K562 (cell line): Measurements from ENCODE around the gene LDLRAD3. TPM values are rescaled to one million over a fixed set of nuclear protein-coding genes. Genes with fewer than 3 reads are reported as not detected.

Experiments used
- ATAC-seq: fragments of 200-7000 bp; cut with Tn5 transposase; 3 replicates; pipeline ENCODE4 v1.9.1; 2020; ENCODE audit warnings: moderate library complexity
- BruUV-seq: library from RNA; stranded (reverse); fragments of 400-500 nt; replicated peaks from 2 replicates; lab custom pipeline; 2021; lab: Mats Ljungman, UMichigan
- CTCF ChIA-PET: fragments of 300-600 bp; formaldehyde crosslinking; extraction: SDS; loops from one replicate; lab custom pipeline; 2021; ENCODE audit warnings: low intra/inter-chr PET ratio; lab: Yijun Ruan, JAX
- POLR2A ChIA-PET: fragments of 300-600, 350-650 bp; sonication (Branson Sonifier 250); formaldehyde crosslinking; extraction: SDS; loops from one replicate; lab custom pipeline; 2021; ENCODE audit warnings: antibody characterized with exemption, inconsistent platforms; lab: Yijun Ruan, JAX
- DNase-seq, 4 experiments: peaks; one replicate each; pipeline versions ENCODE4 v3.0.0 to v3.0.0-alpha.2; 2011 to 2018; ENCODE audit warnings: low spot score in 3 of 4, mixed read lengths in 3 of 4; ENCODE audit errors: extremely low read depth in 1 of 4
- FAIRE-seq: peaks from 2 replicates; lab custom pipeline; 2011; peaks lifted over from hg19 to GRCh38; lab: Jason Lieb, UNC
- H2AFZ ChIP-seq: 2 replicates; pipeline ENCODE4 v1.6.0; 2011; ENCODE audit warnings: low read depth, low read length, control low read depth, inconsistent platforms
- H3K27ac ChIP-seq: fragments of 200-600 bp; 3 replicates; pipeline ENCODE4 v1.8.0; 2011; ENCODE audit warnings: low read depth, mild to moderate bottlenecking, control low read depth, inconsistent platforms, low read length, moderate library complexity, mixed read lengths; ENCODE audit errors: extremely low read depth
- H3K27me3 ChIP-seq, 2 experiments: fragments of 300-600 bp in 1 of 2; 2 replicates in 1 of 2; 3 replicates in 1 of 2; pipeline versions ENCODE4 v1.6.0 to v1.8.0; 2011; ENCODE audit warnings: inconsistent platforms in 2 of 2, low read length in 2 of 2, mild to moderate bottlenecking in 1 of 2, mixed read lengths in 1 of 2, moderate library complexity in 1 of 2; ENCODE audit not compliant: control insufficient read depth in 2 of 2, insufficient read depth in 2 of 2
- H3K36me3 ChIP-seq: fragments of 300-600 bp; 3 replicates; pipeline ENCODE4 v1.8.0; 2011; ENCODE audit warnings: mild to moderate bottlenecking, low read length, inconsistent platforms; ENCODE audit not compliant: control insufficient read depth, insufficient read depth
- H3K4me1 ChIP-seq, 2 experiments: fragments of 200-600 bp in 1 of 2; replicated peaks in 1 of 2; 2 replicates in 1 of 2; 3 replicates in 1 of 2; pipeline versions ENCODE4 v1.5.1 to v1.8.0; 2011; ENCODE audit warnings: inconsistent platforms in 2 of 2, low read length in 2 of 2, mild to moderate bottlenecking in 1 of 2, mixed read lengths in 1 of 2, moderate library complexity in 1 of 2; ENCODE audit not compliant: control insufficient read depth in 2 of 2, insufficient read depth in 2 of 2
- H3K4me2 ChIP-seq: 2 replicates; pipeline ENCODE4 v1.6.1; 2011; ENCODE audit warnings: low read length, control low read depth, inconsistent platforms, mixed read lengths; ENCODE audit not compliant: insufficient read depth
- H3K4me3 ChIP-seq: fragments of 200-600 bp; sonication (generic), shearing (Covaris generic); 2 replicates; pipeline ENCODE4 v1.5.1; 2016; ENCODE audit warnings: control low read depth, inconsistent platforms
- H3K79me2 ChIP-seq: fragments of 200-600 bp; 3 replicates; pipeline ENCODE4 v1.8.0; 2011; ENCODE audit warnings: low read length, inconsistent platforms; ENCODE audit not compliant: control insufficient read depth, insufficient read depth
- H3K9ac ChIP-seq, 2 experiments: 2 replicates each; pipeline versions ENCODE4 v1.6.0 to v1.6.1; 2011; ENCODE audit warnings: low read depth in 2 of 2, low read length in 2 of 2, control low read depth in 1 of 2, inconsistent platforms in 1 of 2, mild to moderate bottlenecking in 1 of 2, mixed read lengths in 1 of 2; ENCODE audit not compliant: insufficient read depth in 1 of 2
- H3K9me1 ChIP-seq: one replicate; pipeline ENCODE4 v1.6.0; 2011; ENCODE audit warnings: inconsistent platforms, mild to moderate bottlenecking, low read length, moderate library complexity; ENCODE audit not compliant: control insufficient read depth, insufficient read depth
- H3K9me3 ChIP-seq: replicated peaks from 2 replicates; pipeline ENCODE4 v1.5.1; 2011; ENCODE audit warnings: low read depth, low read length, inconsistent platforms; ENCODE audit not compliant: control insufficient read depth, insufficient read depth
- H4K20me1 ChIP-seq: replicated peaks from 2 replicates; pipeline ENCODE4 v1.6.1; 2011; ENCODE audit warnings: low read length, inconsistent platforms, mixed read lengths; ENCODE audit not compliant: control insufficient read depth, insufficient read depth
- CSDE1 ChIP-seq, 2 experiments: fragments of 450-650 bp; IDR thresholded peaks; 2 replicates each; pipeline ENCODE4 v1.6.1; 2016; ENCODE audit warnings: mild to moderate bottlenecking in 1 of 2
- ZNF24 ChIP-seq: fragments of 450-650 bp; IDR thresholded peaks from 2 replicates; pipeline ENCODE4 v1.6.1; 2016
- ZNF384 ChIP-seq: IDR thresholded peaks from 2 replicates; pipeline ENCODE4 v1.6.1; 2012; ENCODE audit warnings: low read depth, low read length, improper control_type of control experiment
- WGBS: fragments of 100-300 bp; shearing (Covaris generic); methylation state at CpG from one replicate; pipeline ENCODE4 v1.1.6; 2016; ENCODE audit warnings: low coverage, mixed read lengths; ENCODE audit not compliant: insufficient coverage; ENCODE audit errors: missing lambda C conversion rate; 5-methylcytosine and 5-hydroxymethylcytosine counted together
- in situ Hi-C: fragments of 300-500 bp; cut with MboI; formaldehyde crosslinking; loops from 4 replicates; pipeline ENCODE4 v1.15.0; 2018; ENCODE audit warnings: inconsistent platforms, mixed read lengths
- intact Hi-C: fragments of 100-400 bp; cut with micrococcal nuclease; formaldehyde crosslinking; loops from 2 replicates; pipeline ENCODE4 v1.14.2; 2022
- polyA plus RNA-seq, 8 experiments: library from polyadenylated mRNA; depleted of rRNA in 4 of 8; stranded (reverse) in 5 of 8; unstranded in 3 of 8; fragments of >200 nt; fragmentation: Nextera tagmentation in 2 of 8; fragmentation: Illumina TruSeq in 1 of 8; extraction: Ambion mirVana in 2 of 8; extraction: Trizol in 1 of 8; gene quantifications; 2 replicates each; pipeline versions ENCODE4 v1.2.1 to v1.2.3, GENCODE V29; 2011 to 2014; ENCODE audit warnings: inconsistent platforms in 1 of 8, missing spikeins in 1 of 8
- total RNA-seq, 7 experiments: library from RNA; depleted of rRNA in 6 of 7; stranded (reverse); fragments of >200 nt in 6 of 7; fragmentation: Illumina TruSeq in 2 of 7; extraction: Trizol in 2 of 7; gene quantifications; 2 replicates each; pipeline versions ENCODE4 v1.2.1 to v1.2.3, GENCODE V29; 2011 to 2021; ENCODE audit warnings: low replicate concordance in 1 of 7
- TF ChIP-seq, protein P1 (sequence below), 2 experiments: fragments of 450-650 bp in 1 of 2; IDR thresholded peaks; 2 replicates each; pipeline ENCODE4 v1.6.1; 2011 to 2017; ENCODE audit warnings: low read depth in 2 of 2, antibody characterized with exemption in 1 of 2, borderline replicate concordance in 1 of 2, low read length in 1 of 2, mild to moderate bottlenecking in 1 of 2, mixed read lengths in 1 of 2; ENCODE audit not compliant: control insufficient read depth in 1 of 2

Gene LDLRAD3
- total and polyA plus RNA-seq, 9 of the 15 experiments (the other 6 are each of a cell fraction or from before 2014, with no cell fraction given), result 0.73 to 7.2 (median 3.5) TPM

DNA sequence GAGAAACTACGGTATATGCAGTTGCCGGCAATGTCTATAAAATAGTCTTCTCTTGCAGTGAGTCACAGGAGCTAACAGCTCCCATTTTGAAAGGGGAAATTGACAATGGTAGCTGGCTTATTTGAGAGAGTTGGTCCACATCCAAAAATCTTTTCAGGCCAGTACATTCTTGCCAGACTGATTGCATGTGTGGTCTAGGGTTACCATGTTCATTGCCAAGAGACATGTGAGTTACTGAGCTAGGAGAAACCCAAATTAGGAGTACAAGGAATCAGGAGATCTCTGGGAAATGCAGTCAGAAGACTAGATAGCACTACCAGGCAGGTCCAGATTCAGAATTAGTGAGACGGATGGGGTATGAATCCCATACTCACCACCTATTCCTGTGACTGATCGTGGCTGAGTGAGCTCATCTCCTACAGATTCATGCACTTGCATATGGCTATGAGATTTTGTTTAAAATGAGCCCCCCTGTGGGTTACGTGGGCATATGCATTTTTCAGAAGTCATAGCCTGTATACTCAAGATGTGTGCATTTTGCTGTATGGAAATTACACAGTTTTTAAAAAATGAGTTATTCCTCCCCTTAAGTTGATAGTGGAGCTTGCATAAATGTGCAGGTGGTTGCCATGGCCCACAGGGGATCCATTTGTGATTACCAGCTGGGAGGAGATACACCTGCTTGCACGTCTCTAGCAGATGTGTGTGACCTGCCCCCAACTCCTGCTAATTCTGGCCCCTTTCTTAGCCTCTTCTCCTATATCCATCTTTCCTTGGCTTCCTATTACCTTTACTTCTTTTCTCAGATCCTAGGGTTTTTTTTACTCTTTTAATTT, 242.7 kb downstream of the LDLRAD3 start:
- in situ Hi-C loops, result no loop called here
- Histone ChIP-seq H3K27ac (no peak overlapping the region), H3K9me1 (no peaks in the 10 kb centered on the region), H3K79me2 (no peaks in the 10 kb centered on the region), H3K27me3 (no peaks in the 10 kb centered on the region), H3K9ac (no peak overlapping the region), H3K4me2 (no peak overlapping the region), H3K36me3 (no peaks in the 10 kb centered on the region), H3K4me3 (no peak overlapping the region), H3K9me3 (no peaks in the 10 kb centered on the region), H3K4me1 (peaks cover 0 to 4% of the 10 kb centered on the region in 2 experiments; a peak in 1 of 5 replicates), H4K20me1 (no peaks in the 10 kb centered on the region; the same call in 1 of the 2 replicates), H2AFZ (no peak overlapping the region)
- DNase-seq (no peak), FAIRE-seq (no peak), ATAC-seq (no peak)
- BruUV-seq, result no TSS peak
- TF ChIP-seq CSDE1 (IDR thresholded peaks at IDR 0.05), result no peak
- no peak for TF ChIP-seq ZNF384
- TF ChIP-seq, protein P1, sequence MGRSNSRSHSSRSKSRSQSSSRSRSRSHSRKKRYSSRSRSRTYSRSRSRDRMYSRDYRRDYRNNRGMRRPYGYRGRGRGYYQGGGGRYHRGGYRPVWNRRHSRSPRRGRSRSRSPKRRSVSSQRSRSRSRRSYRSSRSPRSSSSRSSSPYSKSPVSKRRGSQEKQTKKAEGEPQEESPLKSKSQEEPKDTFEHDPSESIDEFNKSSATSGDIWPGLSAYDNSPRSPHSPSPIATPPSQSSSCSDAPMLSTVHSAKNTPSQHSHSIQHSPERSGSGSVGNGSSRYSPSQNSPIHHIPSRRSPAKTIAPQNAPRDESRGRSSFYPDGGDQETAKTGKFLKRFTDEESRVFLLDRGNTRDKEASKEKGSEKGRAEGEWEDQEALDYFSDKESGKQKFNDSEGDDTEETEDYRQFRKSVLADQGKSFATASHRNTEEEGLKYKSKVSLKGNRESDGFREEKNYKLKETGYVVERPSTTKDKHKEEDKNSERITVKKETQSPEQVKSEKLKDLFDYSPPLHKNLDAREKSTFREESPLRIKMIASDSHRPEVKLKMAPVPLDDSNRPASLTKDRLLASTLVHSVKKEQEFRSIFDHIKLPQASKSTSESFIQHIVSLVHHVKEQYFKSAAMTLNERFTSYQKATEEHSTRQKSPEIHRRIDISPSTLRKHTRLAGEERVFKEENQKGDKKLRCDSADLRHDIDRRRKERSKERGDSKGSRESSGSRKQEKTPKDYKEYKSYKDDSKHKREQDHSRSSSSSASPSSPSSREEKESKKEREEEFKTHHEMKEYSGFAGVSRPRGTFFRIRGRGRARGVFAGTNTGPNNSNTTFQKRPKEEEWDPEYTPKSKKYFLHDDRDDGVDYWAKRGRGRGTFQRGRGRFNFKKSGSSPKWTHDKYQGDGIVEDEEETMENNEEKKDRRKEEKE (IDR thresholded peaks at IDR 0.05; ENCODE audit: borderline replicate concordance in 1 of 2, control insufficient read depth in 1 of 2, low read depth in 2 of 2, low read length in 1 of 2), result no peak
- TF ChIP-seq ZNF24, result no peak
- POLR2A ChIA-PET, result interaction anchor here (0.6 to 1.5 kb wide), 3 partner anchors 18 to 89 kb away, joined by 3 to 4 read pairs (median 3); no protein-coding TSS in a partner anchor
- WGBS, result 11% methylated on average over 6 of the region's 6 CpGs
- intact Hi-C loops, result no loop called here
- CTCF ChIA-PET, result no interaction called here
